Neural cell (in vitro differentiated cells): ENCODE measurements around the gene CD247.

Experiments used
- CTCF ChIP-seq: fragments of 450-650 bp; IDR thresholded peaks from 2 replicates; pipeline ENCODE4 v1.5.1; 2014; ENCODE audit warnings: antibody characterized with exemption, mild to moderate bottlenecking, moderate library complexity; ENCODE audit not compliant: poor library complexity, severe bottlenecking
- EP300 ChIP-seq: fragments of 450-650 bp; conservative IDR thresholded peaks from 2 replicates; pipeline ENCODE4 v1.6.1; 2014; ENCODE audit warnings: antibody characterized with exemption, mild to moderate bottlenecking, moderate library complexity; ENCODE audit not compliant: poor library complexity, severe bottlenecking
- EZH2 ChIP-seq: fragments of 200-600, 300-800 bp; shearing (Covaris generic), sonication (generic); IDR thresholded peaks from 2 replicates; pipeline ENCODE4 v1.6.1; 2014; ENCODE audit warnings: antibody characterized with exemption, low read length, borderline replicate concordance, mild to moderate bottlenecking; ENCODE audit not compliant: insufficient read depth, poor library complexity, severe bottlenecking
- MXI1 ChIP-seq: fragments of 450-650 bp; conservative IDR thresholded peaks from 2 replicates; pipeline ENCODE4 v1.6.1; 2014; ENCODE audit warnings: antibody characterized with exemption, mild to moderate bottlenecking; ENCODE audit not compliant: poor library complexity, severe bottlenecking
- POLR2AphosphoS5 ChIP-seq: IDR thresholded peaks from 2 replicates; pipeline ENCODE4 v1.6.1; 2012
- RAD21 ChIP-seq: fragments of 450-650 bp; conservative IDR thresholded peaks from 2 replicates; pipeline ENCODE4 v1.6.1; 2014; ENCODE audit warnings: antibody characterized with exemption, mild to moderate bottlenecking, moderate library complexity
- SMC3 ChIP-seq: fragments of 450-650 bp; conservative IDR thresholded peaks from 2 replicates; pipeline ENCODE4 v1.6.1; 2014; ENCODE audit warnings: antibody characterized with exemption, mild to moderate bottlenecking, moderate library complexity; ENCODE audit not compliant: poor library complexity
- TAF1 ChIP-seq: IDR thresholded peaks from 2 replicates; pipeline ENCODE4 v1.6.1; 2012; ENCODE audit warnings: low read depth

DNA sequence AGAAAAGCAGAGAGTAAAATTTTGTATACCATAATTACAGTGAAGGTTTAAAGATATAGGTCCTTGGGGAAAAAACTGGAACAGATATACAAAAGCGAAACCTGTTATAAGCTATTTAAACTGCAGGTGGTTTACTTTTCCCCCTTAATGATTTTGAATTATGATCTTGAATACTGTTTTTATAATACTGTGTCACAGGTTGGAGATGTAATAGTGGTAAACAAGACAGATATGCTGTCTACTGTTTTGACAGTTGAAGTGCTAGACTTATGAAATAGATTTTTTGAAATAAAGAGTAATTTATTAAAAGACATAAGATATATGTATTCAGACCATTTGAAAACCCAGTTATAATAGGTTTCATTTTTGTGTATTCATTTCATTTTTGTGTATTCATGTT lies 129.4 kb downstream of the CD247 start:
- TF ChIP-seq CTCF, result no peak
- TF ChIP-seq TAF1, result no peak
- no peak for TF ChIP-seq POLR2AphosphoS5
- TF ChIP-seq SMC3, result no peak
- no peak for TF ChIP-seq EZH2
- no peak for TF ChIP-seq MXI1
- TF ChIP-seq EP300, result no peak
- no peak for TF ChIP-seq RAD21
